Measurements from ENCODE around the gene RAB3A.
A peak's percentile ranks its signal among the peaks of the same experiment; 100 is the strongest.

Gene RAB3A, protein sequence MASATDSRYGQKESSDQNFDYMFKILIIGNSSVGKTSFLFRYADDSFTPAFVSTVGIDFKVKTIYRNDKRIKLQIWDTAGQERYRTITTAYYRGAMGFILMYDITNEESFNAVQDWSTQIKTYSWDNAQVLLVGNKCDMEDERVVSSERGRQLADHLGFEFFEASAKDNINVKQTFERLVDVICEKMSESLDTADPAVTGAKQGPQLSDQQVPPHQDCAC

GRCh38 chr19:18203863-18204393 lies at the start of gene RAB3A:
Gene RAB3A (minus strand): TSS chr19:18204042. CDS start chr19:18202740, 1,302 bp downstream.
- no peak for TF ChIP-seq CTCF (IDR thresholded peaks at IDR 0.05; ENCODE audit: low read depth, low read length)
- H3K4me3 ChIP-seq (ENCODE audit: low read depth, low read length) = peak within 1 kb of the TSS; percentile 73

- TF ChIP-seq CTCF (IDR thresholded peaks at IDR 0.05; ENCODE audit: low read depth, low read length) = no peak
- H3K4me3 ChIP-seq (ENCODE audit: low read depth, low read length) = no peak overlapping the region
Observed at GRCh38 chr19:18253130-18253529, 49.3 kb upstream of the RAB3A start.

DNA sequence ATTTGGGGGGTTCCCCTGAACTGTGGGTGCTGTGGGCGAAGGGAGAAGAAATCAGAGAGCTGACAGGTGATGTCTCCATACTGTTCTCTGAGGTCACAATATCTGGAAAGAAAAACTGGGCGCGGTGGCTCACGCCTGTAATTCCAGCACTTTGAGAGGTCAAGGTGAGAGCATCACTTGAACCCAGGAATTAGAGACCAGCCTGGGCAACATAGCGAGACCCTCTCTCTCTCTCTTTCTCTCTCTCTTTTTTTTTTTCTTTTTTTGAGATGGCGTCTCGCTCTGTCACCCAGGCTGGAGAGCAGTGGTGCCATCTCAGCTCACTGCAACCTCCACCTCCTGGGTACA lies 48.5 kb upstream of the RAB3A start:
- no peak overlapping the region for H3K4me3 ChIP-seq (ENCODE audit: low read depth, low read length)
- no peak for TF ChIP-seq CTCF (IDR thresholded peaks at IDR 0.05; ENCODE audit: low read depth, low read length)

DNA sequence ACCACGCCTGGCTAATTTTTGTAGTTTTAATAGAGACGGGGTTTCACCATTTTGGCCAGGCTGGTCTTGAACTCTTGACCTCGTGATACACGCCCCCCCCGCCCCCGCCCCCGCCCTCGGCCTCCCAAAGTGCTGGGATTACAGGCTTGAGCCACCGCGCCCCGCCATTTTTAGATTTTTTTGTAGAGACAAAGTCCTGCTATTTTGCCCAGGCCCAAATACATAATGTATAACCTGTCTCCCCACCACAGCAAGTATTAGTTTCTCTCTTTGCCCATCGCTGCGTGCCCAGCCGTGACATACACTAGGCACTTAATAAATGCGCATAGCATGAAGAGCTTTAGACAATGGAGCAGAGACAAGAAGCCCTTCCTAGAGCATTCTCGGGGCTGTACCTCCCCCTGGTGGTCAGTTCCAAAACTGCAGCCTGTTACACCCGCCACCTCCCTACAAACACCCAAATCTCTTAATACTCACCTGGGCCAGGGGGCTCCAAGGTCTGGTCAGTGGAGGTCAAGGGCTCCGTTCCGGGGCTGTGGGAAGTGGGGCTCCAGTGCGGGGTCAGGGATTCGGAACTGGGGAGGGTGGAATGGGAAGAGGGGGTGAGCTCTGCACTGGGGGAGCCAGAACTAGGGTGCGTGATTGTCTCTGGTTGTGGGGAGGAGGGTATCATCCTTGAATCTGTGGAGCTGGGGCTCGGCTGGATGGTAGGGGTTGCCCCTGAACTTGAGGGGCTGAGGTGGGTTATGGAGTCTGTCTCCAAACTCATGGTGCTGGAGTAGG lies 47.9 kb upstream of the RAB3A start:
- peak; percentile 95 for TF ChIP-seq CTCF (IDR thresholded peaks at IDR 0.05; ENCODE audit: low read depth, low read length)
- H3K4me3 ChIP-seq (ENCODE audit: low read depth, low read length) = no peak overlapping the region

DNA sequence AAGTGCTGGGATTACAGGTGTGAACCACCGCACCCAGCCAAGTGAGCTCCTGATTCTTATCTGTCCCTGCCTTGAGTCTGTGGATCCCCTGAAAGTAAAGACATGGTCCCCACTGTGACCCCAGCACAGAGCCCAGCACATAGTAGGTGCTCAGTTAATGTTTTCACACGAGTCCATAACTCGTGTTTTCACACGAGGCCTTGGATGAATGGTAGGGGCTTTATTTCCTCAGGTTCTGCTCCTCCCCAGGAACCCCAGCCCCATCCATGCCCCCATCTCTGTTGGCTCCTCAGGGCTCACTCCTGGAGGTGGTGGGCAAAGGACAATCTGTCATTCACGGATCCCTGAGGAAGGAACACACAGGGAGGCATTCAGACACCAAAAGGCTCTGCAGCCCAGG lies 46.0 kb upstream of the RAB3A start:
- H3K4me3 ChIP-seq (ENCODE audit: low read depth, low read length) = no peak overlapping the region
- no peak for TF ChIP-seq CTCF (IDR thresholded peaks at IDR 0.05; ENCODE audit: low read depth, low read length)

- H3K4me3 ChIP-seq (ENCODE audit: low read depth, low read length) = no peak overlapping the region
- TF ChIP-seq CTCF (IDR thresholded peaks at IDR 0.05; ENCODE audit: low read depth, low read length) = no peak
Observed at GRCh38 chr19:18245297-18245696, 41.5 kb upstream of the RAB3A start.

DNA sequence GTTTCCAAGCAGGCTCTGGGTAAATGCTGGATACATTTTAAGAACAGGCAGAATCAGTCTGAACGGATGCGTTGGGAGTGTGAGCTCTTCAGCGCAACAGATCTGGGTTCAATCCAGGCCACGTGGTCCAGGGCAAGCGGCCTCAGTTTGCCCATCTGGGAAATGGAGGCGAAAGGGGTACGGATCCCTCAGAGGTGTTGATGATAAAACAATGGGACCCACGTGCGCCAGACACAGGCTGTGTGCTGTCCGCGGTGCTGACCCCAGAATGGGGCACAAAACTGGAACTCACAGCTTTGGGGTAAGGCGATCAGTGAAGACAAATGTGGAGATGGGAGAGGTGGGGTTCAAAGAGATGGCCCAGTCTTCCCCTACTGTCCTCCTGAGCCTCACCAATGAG lies 35.5 kb upstream of the RAB3A start:
- TF ChIP-seq CTCF (IDR thresholded peaks at IDR 0.05; ENCODE audit: low read depth, low read length) = no peak
- no peak overlapping the region for H3K4me3 ChIP-seq (ENCODE audit: low read depth, low read length)

Measured in WI38 (cell line).